GM19099 (cell line): ENCODE data around the gene TMEM176A.

ENCODE experiments used
- POLR2A ChIP-seq: IDR thresholded peaks from 3 replicates; pipeline ENCODE4 v1.6.1; 2011; ENCODE audit warnings: low read depth; ENCODE audit not compliant: insufficient read length; ENCODE audit errors: extremely low read depth

TMEM176A gene

DNA sequence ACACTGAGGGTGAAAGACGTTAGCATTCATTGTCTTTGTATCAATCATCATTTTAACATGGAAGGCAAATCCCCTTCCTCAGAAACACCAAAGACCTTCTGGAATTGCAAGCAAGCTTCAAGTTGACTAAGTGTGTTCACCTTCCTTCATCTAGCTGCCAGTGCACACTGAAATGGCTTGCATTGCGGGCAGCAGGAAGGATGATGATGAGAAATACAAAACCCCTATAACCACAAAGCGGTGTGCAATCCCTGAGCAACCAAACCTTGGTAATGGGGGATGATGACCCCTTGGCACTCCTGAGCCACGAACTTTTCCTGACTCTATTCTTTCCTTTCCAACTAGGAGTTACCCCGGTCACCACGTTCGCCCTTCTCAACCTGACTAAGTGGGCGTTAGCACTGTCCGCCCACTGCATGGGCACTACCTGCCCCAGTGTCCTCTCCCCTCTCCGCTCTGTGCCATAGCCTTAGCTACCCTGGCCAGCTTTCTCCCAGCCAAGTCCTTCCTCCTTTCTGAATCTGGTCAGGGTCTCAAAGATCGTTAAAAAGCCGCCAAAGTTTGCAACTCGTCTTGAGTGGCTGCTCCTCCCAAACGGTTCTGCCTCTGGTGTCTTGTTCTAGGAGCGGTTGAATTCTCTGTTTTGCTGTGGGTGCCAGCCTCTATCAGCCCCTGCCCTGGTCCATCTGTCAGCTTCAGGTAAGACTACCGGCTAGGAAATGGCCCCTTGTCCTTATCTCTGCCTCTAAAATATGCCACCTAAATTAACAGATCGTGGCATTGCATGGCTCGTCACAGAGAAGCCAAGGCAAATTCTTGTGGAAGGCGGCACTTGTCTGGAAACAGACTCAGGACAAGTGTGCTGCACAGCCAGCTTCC lies 51.2 kb downstream of the TMEM176A start:
- TF ChIP-seq POLR2A: no peak

DNA sequence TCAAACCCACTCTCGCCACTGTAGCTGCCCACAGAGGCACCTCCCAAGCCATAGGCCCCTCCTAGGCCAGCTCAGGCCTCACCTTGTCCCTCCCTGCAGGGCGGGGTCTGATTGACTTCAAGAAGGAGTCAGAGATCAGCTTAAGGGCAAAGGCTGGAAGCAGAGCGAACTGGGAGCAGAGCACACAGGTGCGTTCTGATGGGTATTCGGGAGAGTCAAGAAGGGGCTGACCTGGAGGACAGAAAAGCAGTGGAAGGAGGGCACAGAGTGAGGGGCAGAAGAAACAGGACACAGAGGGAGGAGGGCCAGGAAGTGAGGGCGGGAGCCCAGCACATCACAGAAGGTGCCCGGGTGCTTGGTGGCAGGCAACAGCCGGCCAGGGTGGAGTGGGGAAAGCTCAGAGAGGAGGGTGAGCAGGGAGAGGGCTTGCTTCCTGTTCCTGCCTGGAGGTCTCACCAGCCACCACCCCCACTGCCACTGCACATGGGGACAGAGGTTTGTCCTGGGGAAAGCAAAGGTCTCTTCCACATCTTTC lies 51.9 kb downstream of the TMEM176A start, which contains the start of gene AOC1:
Gene AOC1 (plus strand): TSS at position 147 of the 535 bp plus-strand sequence. CDS start 3,954 bp downstream, outside the sequence.
- no peak for TF ChIP-seq POLR2A

DNA sequence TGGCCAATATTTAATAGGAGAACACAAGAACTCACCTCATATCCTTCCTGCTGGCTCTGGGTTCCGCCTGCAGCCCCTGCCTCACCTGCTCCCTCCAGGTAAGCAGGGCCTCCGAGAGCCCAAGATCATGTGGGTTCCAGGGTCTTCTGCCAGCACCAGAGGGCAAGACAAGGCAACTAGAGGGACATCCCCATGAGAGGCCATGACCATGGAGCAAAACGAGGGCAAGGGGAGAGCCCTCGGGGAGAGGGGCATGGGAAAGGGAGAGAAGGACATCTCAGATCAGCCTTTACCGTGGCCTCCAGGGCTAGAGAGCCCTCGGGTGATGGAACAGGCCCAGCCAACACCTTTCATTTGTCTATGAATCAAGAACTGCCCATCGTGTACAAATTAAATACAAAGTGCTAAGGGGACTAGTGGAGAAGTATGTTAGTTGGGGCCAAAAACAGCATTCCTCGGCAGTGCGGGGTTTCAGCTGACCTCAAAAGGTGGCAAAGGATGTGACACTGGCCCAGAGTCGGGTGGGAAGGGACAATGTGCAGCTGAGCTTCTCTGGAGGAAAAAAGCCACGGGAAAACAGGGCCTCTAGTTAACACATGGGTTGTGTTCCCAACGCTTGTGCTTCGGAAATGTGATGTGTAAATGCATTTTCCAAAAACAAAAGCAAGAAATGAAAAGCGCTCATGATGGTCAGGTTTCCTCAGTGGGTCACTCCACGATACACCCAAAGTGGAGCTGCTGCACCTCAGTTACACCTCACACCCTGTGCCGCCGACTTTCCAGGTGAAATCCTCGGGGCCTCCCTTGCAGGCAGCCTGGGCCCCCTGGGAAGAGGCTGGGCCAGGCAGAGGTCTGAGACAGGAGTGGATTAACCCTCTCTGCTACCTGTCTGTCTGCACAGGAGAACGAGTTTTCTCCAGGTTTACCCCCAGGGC lies 53.8 kb downstream of the TMEM176A start:
- TF ChIP-seq POLR2A: no peak
